ENCODE data around the gene GOLIM4.

GOLIM4 gene

GRCh38 chr3:167989066-167989465, 106.7 kb downstream of the GOLIM4 start:
- Histone ChIP-seq H3K9ac (ENCODE audit: low read length) (no peak overlapping the region), H3K27me3 (ENCODE audit: control insufficient read depth, insufficient read depth, low read length) (no peaks in the 10 kb centered on the region), H3K4me3 (ENCODE audit: low read length) (no peak overlapping the region), H3K4me1 (ENCODE audit: control insufficient read depth, insufficient read depth, low read length) (no peaks in the 10 kb centered on the region), H3K27ac (ENCODE audit: low read depth, low read length) (no peak overlapping the region), H3K36me3 (ENCODE audit: control insufficient read depth, insufficient read depth, low read length) (no peaks in the 10 kb centered on the region)

GRCh38 chr3:167983583-167983982, 112.1 kb downstream of the GOLIM4 start:
- H3K36me3 ChIP-seq (ENCODE audit: control insufficient read depth, insufficient read depth, low read length), result no peaks in the 10 kb centered on the region
- no peaks in the 10 kb centered on the region for H3K4me1 ChIP-seq (ENCODE audit: control insufficient read depth, insufficient read depth, low read length)
- no peak overlapping the region for H3K27ac ChIP-seq (ENCODE audit: low read depth, low read length)
- H3K27me3 ChIP-seq (ENCODE audit: control insufficient read depth, insufficient read depth, low read length), result no peaks in the 10 kb centered on the region
- H3K9ac ChIP-seq (ENCODE audit: low read length), result no peak overlapping the region
- H3K4me3 ChIP-seq (ENCODE audit: low read length), result no peak overlapping the region

GRCh38 chr3:167978486-167978885, 117.2 kb downstream of the GOLIM4 start:
- Histone ChIP-seq H3K9ac (ENCODE audit: low read length) (no peak overlapping the region), H3K27me3 (ENCODE audit: control insufficient read depth, insufficient read depth, low read length) (no peaks in the 10 kb centered on the region), H3K4me1 (ENCODE audit: control insufficient read depth, insufficient read depth, low read length) (no peaks in the 10 kb centered on the region), H3K4me3 (ENCODE audit: low read length) (no peak overlapping the region), H3K36me3 (ENCODE audit: control insufficient read depth, insufficient read depth, low read length) (no peaks in the 10 kb centered on the region), H3K27ac (ENCODE audit: low read depth, low read length) (no peak overlapping the region)

DNA sequence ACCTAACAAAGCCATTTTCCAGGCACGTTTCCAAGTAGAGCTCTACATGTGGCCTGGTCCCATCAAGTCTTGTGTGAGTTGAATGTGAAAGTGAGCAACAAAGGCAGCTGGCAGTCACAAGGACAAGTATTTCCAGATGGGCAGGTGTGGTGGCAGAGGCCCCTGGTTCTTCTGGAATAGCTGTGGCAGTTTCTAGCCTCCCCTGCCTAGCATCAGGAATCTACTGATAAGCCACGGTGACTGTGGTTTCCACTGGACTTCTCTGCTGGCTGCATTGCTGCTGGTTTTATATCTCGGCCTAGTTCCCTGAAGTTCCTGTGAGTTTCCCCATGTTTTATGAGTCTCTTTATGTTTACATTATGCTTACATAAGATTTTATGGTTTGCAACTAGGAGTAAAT, 117.7 kb downstream of the GOLIM4 start:
- Histone ChIP-seq H3K4me1 (ENCODE audit: control insufficient read depth, insufficient read depth, low read length) (no peaks in the 10 kb centered on the region), H3K9ac (ENCODE audit: low read length) (no peak overlapping the region), H3K36me3 (ENCODE audit: control insufficient read depth, insufficient read depth, low read length) (no peaks in the 10 kb centered on the region), H3K27me3 (ENCODE audit: control insufficient read depth, insufficient read depth, low read length) (no peaks in the 10 kb centered on the region), H3K4me3 (ENCODE audit: low read length) (no peak overlapping the region), H3K27ac (ENCODE audit: low read depth, low read length) (no peak overlapping the region)

DNA sequence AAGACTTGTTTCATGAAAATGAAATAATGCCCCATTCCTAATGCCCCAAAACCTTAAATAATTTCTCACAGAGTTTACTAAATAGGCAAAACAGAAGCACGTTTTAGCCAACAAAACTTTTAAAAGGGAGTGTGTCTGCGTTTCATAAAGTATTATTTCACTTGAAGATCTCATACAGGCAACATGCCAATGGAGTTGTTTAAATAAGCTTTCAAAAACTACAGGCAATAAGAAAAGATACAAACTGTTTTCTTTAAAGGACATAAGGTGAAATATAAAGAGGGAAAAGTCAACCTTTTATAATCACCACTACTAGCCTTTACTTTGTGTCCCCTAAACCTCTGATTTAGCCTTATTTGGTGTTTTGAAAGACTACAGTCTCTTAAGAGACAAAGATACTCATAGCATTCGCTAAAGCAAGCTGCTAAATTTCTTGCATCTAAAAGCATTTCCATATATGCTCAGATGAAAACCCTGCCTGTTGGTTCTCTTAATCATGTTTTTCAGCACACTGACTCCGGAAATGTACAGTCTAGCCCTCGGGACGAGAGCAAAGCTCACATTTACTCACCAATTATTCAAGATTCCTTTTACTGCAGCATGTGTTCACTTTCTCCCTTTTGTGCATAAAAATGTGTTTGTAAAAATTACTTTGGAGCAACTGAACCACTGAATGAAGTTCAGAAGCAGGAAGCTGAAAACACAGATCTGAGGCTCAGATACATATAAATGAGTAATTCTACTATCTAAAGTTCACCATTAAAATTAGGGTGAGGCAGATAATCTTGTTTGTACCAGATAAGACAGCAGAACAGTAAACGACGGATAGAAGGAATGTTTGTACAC, 119.0 kb downstream of the GOLIM4 start:
- Histone ChIP-seq H3K27me3 (ENCODE audit: control insufficient read depth, insufficient read depth, low read length) (no peaks in the 10 kb centered on the region), H3K27ac (ENCODE audit: low read depth, low read length) (no peak overlapping the region), H3K4me3 (ENCODE audit: low read length) (no peak overlapping the region), H3K4me1 (ENCODE audit: control insufficient read depth, insufficient read depth, low read length) (peaks cover 2% of the 10 kb centered on the region), H3K9ac (ENCODE audit: low read length) (no peak overlapping the region), H3K36me3 (ENCODE audit: control insufficient read depth, insufficient read depth, low read length) (no peaks in the 10 kb centered on the region)

GRCh38 chr3:167973901-167974300, 121.8 kb downstream of the GOLIM4 start:
- H3K9ac ChIP-seq (ENCODE audit: low read length), result no peak overlapping the region
- no peaks in the 10 kb centered on the region for H3K27me3 ChIP-seq (ENCODE audit: control insufficient read depth, insufficient read depth, low read length)
- no peak overlapping the region for H3K27ac ChIP-seq (ENCODE audit: low read depth, low read length)
- peaks cover 2% of the 10 kb centered on the region for H3K4me1 ChIP-seq (ENCODE audit: control insufficient read depth, insufficient read depth, low read length)
- no peak overlapping the region for H3K4me3 ChIP-seq (ENCODE audit: low read length)
- no peaks in the 10 kb centered on the region for H3K36me3 ChIP-seq (ENCODE audit: control insufficient read depth, insufficient read depth, low read length)

- no peaks in the 10 kb centered on the region for H3K27me3 ChIP-seq (ENCODE audit: control insufficient read depth, insufficient read depth, low read length)
- H3K9ac ChIP-seq (ENCODE audit: low read length), result no peak overlapping the region
- no peaks in the 10 kb centered on the region for H3K36me3 ChIP-seq (ENCODE audit: control insufficient read depth, insufficient read depth, low read length)
- H3K4me3 ChIP-seq (ENCODE audit: low read length), result no peak overlapping the region
- peaks cover 2% of the 10 kb centered on the region for H3K4me1 ChIP-seq (ENCODE audit: control insufficient read depth, insufficient read depth, low read length)
- H3K27ac ChIP-seq (ENCODE audit: low read depth, low read length), result no peak overlapping the region
Observed at GRCh38 chr3:167973046-167973445, 122.7 kb downstream of the GOLIM4 start.

DNA sequence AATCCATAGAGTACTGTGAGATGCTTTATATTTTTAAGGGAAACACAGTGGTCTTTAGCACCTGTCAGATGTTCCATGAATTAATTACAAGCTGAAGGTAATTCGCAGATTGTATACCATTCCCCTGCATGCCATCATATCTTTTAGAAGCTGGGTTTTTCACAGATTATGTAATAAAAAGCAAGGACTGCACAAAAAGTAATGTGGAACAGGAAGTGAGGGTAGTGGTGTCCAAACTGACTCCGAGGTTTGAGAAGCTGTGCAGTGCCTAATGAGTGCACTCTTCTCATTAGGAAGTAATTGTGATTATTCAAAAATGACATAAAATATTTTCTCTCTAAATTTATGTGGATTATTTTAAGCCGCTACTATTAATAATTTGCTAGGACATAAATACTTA, 123.2 kb downstream of the GOLIM4 start:
- H3K27me3 ChIP-seq (ENCODE audit: control insufficient read depth, insufficient read depth, low read length), result no peaks in the 10 kb centered on the region
- no peak overlapping the region for H3K4me3 ChIP-seq (ENCODE audit: low read length)
- no peak overlapping the region for H3K27ac ChIP-seq (ENCODE audit: low read depth, low read length)
- H3K9ac ChIP-seq (ENCODE audit: low read length), result no peak overlapping the region
- H3K36me3 ChIP-seq (ENCODE audit: control insufficient read depth, insufficient read depth, low read length), result no peaks in the 10 kb centered on the region
- peaks cover 2% of the 10 kb centered on the region for H3K4me1 ChIP-seq (ENCODE audit: control insufficient read depth, insufficient read depth, low read length)

- Histone ChIP-seq H3K4me1 (ENCODE audit: control insufficient read depth, insufficient read depth, low read length) (peaks cover 2% of the 10 kb centered on the region), H3K4me3 (ENCODE audit: low read length) (no peak overlapping the region), H3K27ac (ENCODE audit: low read depth, low read length) (no peak overlapping the region), H3K27me3 (ENCODE audit: control insufficient read depth, insufficient read depth, low read length) (no peaks in the 10 kb centered on the region), H3K36me3 (ENCODE audit: control insufficient read depth, insufficient read depth, low read length) (no peaks in the 10 kb centered on the region), H3K9ac (ENCODE audit: low read length) (no peak overlapping the region)
Observed at GRCh38 chr3:167969548-167969947, 126.2 kb downstream of the GOLIM4 start.

- H3K9ac ChIP-seq (ENCODE audit: low read length), result no peak overlapping the region
- no peaks in the 10 kb centered on the region for H3K27me3 ChIP-seq (ENCODE audit: control insufficient read depth, insufficient read depth, low read length)
- no peaks in the 10 kb centered on the region for H3K36me3 ChIP-seq (ENCODE audit: control insufficient read depth, insufficient read depth, low read length)
- no peak overlapping the region for H3K27ac ChIP-seq (ENCODE audit: low read depth, low read length)
- peaks cover 2% of the 10 kb centered on the region for H3K4me1 ChIP-seq (ENCODE audit: control insufficient read depth, insufficient read depth, low read length)
- H3K4me3 ChIP-seq (ENCODE audit: low read length), result no peak overlapping the region
Observed at GRCh38 chr3:167967257-167968036, 128.3 kb downstream of the GOLIM4 start.
